Ammon's horn (tissue), 1 donor: ENCODE data around the gene ASXL2.

ENCODE experiments used
- DNase-seq: peaks from one replicate; pipeline ENCODE4 v3.0.0-alpha.2; 2016; ENCODE audit warnings: low spot score

ASXL2 gene

DNA sequence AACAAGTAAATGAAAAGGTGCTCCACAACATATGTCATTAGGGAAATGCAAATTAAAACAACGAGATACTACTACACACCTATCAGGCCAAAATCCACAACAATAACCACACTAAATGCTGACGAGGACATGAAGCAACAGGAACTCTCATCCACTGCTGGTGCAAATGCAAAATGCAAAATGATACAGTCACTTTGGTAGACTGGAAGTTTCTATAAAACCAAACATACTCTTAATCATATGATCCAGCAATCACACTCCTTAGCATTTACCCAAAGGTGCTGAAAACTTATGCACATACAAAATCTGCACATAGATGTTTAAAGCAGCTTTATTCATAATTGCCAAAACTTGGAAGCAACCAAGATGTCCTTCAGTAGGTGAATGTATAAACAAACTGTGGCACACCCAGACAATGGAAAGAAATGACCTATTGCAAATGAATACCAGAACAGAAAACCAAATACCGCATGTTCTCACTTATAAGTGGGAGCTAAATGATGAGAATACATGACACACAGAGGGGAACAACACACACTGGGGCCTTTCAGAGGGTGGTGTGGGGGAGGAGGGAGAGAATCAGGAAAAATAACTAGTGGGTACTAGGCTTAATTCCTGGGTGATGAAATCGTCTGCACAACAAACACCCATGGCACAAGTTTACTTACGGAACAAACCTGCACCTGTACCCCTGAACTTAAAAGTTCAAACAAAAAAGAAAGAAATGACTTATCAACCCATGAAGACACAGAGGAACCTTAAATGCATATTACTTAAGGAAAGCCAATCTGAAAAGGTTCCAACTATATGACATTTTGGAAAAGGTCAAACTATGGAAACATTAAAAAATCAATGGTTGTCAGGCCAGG, 80.4 kb downstream of the ASXL2 start:
- no peak for DNase-seq

GRCh38 chr2:25794544-25795276, 83.6 kb downstream of the ASXL2 start:
- DNase-seq = no peak

DNA sequence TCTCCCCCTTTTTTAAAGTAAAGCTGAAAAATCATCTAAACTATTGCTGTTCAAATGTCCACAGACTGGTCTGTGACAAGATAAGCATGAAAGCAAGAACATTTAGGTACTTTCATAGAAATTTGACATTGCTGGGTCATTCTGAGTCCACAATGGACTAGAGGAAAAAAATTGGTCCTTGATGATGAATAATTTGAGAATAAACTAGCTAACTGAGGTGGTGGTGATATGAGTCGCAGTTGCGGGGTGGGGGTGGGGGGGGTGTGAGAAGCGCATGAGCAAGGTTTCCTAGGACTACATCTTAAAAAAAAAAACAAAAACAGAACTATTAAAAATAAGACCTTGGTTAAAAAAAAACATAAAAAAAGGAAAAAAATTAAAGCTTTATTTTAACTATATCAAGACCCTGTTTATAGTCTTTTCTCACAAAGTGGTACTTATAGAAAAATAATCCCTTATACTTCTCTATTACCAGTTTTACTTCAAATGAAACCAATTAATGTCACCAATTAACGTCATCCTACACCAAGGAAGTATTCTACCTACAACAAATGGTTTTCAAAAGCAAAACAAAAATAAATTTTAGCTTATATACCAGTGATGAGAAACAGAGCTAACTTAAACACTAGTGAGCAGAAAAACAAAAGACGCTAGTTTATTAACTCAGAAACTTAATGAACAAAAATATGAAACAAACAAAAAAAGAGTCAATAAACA, 88.1 kb downstream of the ASXL2 start:
- DNase-seq = no peak

DNA sequence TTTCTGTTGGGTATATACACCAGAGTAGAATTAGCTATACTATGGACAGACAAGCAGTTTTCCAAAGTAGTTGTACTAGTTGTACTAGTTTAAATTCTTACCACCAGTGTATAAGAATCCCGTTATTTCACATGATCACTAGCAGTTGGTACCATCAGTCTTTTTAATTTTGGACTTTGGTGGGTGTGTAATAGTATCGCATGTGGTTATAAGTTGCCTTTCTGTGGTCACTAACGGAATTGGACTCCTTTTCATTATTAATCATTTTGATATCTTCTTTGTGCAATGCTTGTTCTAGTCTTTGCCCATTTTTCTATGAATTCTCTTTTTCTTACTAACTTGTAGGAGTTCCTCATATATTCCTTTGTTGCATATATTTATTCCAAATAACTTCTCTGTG, 89.8 kb downstream of the ASXL2 start:
- DNase-seq = no peak

GRCh38 chr2:25787020-25787419, 91.3 kb downstream of the ASXL2 start:
- DNase-seq = no peak

DNA sequence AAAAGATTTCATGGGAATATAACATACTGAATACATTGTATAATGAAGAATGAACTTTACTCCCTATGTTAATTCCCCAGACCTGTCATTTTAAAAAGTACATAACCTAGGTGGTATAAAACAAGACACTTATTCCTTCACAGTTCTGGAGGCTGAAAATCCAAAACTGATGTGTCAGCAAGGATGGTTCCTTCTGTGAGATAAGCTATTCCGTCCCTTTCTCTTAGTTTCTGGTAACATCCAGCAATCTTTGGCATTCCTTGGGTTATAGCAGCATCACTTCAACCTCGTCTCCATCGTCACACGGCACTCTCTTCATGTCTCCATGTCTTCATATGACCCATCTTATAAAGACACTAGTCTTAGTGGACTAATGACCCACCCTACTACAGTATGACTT, 93.9 kb downstream of the ASXL2 start:
- no peak for DNase-seq

DNA sequence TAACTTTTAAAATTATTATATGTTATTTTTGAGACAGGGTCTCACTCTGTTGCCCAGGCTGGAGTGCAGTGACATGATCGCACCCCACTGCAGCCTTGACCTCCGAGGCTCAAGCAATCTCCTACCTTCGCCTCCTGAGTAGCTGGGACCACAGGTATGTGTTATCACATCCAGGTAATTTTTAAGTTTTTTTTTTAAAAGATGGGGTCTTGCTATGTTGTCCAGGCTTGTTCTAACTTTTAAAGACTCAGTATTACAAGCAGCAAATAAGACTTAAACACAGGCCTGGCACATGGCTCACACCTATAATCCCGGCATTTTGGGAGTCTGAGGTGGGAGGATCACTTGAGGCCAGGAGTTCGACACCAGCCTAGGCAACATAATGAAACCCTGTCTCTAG, 101.2 kb downstream of the ASXL2 start:
- DNase-seq = no peak

DNA sequence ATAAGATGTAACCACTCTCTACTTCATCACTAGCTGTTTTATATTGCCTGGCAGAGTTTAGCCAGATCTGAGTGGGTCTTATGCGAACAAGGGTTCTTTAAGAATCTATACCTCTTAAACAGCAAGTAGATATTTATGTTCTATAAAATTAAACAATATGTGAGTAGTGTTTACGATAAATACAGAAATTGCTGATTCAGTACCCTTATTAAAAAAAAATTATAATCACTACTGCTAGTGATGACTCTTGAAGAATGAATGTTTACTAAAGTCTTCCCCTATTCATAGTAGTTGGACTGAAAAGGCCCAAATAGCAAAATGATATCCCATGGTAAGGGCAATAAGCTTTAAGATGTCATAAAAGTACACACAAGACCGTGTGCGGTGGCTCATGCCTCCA, 106.2 kb downstream of the ASXL2 start:
- DNase-seq = no peak

DNA sequence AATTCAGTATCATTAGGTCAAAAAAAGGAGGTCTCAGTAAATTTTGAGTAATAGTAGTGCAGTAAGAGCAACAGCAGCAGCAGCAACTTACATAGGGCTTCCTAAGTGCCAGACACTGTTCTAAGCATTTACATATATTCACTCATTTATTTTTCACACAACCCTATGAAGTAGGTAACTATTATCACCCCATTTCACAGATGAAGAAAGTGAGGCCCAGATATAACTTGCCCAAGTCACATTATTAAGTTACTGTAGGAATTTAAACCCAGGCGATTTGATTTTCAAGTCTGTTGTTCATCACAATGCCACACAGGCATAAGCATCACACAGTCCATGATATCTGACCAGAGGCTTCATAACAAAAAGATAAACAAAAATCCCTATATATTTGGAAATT, 114.7 kb downstream of the ASXL2 start:
- no peak for DNase-seq

DNA sequence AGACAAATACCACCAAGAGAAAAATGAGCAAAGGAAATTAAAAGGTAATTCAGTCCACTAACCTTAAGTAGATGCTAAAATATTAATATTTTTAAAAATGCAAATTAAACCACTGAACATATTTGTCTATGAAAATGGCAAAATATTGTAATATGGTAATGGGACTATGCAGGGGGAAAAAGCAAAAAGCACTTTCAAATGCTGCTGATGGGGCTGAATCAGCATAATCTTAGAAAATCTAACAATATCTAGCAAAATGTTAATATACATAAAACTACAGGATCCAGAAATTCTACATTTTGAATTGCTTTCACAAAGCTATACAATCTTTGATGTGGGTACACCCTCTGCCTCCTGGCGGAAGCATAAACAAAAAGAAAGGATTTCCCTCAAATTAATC, 118.0 kb downstream of the ASXL2 start:
- DNase-seq = no peak

DNA sequence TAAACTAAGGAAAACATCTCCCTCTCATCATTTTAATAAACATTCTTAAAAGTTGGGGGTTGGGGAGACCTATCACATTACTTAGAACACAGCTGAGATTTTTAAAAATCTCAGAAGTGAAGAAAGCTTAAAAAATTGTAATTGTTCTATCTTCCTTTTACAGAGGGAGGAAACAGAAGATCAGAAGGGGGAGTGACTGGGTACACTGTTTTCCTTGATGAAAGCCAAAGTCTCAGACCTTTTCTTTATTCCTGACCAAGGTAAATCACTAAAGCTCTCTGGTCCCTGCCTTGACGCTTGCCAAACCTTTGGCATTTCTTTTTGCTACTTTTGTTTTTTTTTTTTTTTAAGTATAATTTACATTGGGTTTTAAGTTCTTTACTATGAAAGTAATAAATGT, 119.9 kb downstream of the ASXL2 start:
- DNase-seq = no peak

DNA sequence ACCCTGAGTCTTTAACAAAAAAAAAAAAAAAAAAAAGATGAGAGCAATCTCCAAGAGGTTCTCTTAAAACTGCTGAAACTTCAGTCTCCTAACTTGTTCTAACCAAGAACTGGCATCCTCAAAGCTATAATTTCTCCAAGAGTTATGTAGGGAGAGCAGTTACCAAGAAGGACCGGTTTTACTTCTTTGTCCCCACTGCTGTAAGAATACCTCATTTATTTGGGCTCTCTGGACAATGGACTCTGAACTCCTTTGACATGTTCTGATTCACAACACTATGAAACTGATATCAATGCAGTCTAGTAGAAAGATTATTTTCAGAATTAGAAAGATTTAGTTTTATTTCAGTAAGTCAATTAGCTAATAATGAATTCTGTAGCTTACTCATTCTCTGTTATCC, 120.4 kb downstream of the ASXL2 start:
- no peak for DNase-seq

GRCh38 chr2:25756536-25756935, 121.8 kb downstream of the ASXL2 start:
- DNase-seq = no peak

DNA sequence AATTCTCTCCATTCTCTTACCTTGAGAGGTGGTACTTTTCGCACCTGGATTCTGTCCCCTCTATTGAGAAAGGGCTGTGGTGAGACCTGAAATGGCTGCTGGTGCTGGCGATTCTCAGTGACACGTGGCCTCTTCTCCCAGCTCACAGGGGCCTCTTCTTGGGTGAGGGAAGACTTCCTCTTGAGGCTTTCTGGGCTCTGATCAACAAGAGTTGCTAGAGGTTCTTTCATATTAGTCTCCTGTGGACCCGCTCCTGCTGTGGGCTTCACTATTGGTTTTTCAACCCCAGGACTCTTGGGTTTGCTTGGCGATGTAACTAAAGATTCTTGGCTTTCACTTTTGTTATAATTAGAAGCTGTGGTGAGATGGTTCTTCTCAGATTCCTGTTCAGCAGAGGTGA, 128.6 kb downstream of the ASXL2 start:
- no peak for DNase-seq

- no peak for DNase-seq
Measured at GRCh38 chr2:25744055-25744454, 134.2 kb downstream of the ASXL2 start.

DNA sequence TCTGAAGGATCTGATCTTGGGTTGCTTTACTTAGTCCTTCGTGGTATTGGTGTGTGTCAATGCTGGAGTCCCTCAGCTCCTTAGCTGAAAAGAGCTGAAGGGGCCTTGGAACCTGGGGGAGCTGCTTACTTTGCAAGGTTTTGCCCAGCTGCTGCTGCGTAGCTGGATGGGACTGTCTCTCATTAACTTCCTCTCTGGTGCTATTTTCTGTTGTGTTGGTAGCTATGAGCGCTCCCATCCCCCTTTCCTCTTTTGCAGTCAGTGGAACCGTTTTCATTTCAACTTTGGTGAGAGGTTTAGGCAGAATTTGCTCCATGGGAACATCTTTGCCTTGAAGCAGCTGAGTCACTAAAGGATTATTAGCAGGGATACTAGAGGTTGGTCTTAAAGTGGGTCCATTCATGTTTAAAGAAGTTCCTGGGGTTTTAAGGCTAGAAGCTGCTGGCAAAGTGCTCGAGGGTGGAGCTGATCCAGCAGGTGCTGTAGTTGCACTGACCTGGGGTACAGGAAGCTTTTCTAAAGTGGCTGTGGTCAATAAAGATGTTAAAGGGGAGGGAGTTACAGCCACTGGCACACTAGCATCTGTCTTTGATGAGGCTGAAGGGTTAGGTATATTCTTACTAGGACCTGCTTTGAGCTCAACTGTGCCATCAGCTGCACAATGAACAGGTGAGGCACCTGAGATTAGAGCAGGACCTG, 135.0 kb downstream of the ASXL2 start:
- DNase-seq = peak; percentile 37

DNA sequence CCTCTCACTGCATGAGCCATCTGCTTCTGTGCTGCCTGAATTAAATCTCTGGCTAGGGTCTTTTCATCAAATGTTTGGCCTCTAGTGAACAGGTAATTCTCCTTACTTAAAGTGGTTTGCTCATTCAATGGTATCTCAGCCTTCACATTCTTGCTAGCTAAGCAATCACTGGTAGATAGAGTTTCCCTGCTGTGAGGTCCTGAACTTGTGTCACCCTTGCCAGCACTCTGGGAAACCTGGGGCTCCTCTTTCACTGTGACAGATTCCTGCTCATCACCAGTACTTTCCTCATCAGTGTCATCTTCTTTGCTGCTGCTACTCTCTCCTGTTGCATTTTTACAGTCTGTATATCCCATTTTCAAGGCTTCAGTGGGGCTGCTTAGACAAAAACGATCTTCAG, 135.8 kb downstream of the ASXL2 start:
- no peak for DNase-seq

- DNase-seq = no peak
Measured at GRCh38 chr2:25740810-25741381, 137.4 kb downstream of the ASXL2 start.

- no peak for DNase-seq
Measured at GRCh38 chr2:25738383-25739343, 139.6 kb downstream of the ASXL2 start.

- no peak for DNase-seq
Measured at GRCh38 chr2:25736899-25737515, 141.3 kb downstream of the ASXL2 start.
